Measurements from ENCODE around the gene WDFY1.

The WDFY1 gene

DNA sequence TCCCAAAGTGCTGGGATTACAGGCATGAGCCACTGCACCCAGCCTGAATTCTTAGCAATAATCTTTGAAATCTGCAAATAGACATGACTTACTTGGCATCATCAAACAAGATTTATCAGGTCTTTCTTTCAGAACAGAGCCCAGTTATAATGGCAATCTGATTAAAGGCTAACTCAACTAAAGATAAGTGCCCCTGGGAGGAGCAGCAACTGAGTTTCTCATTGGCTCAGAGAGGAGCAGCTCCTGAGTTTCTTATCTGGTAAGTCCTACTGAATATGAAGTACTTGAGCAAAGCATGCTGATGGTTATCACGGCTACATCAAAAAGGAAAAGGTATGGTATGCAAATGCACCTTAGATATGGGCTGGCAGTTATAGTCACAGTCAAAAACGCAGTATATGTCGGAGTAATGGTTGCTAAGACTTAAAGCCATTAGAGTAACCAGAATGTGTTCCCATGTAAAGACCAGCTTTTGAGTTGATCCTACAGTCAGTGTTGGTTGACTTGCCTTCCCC, 92.8 kb downstream of the WDFY1 start:
- no peak for FAIRE-seq

DNA sequence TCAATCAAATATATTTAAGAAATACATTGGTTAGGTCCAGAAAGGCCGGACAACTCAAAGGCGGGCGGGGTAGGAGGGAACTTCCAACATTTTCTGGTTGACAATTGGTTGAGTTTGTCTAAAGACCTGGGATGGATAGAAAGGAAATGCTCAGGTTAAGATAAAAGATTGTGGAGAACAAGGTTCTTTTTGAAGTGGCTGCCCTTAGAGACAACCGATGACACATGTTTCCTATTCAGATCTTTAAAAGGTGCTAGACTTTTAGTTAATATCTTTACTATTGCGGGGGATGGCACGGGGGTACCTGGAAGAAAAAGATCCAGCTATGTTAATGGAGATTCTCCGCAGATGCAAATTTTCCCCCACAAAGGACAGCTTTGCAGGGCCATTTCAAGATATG, 97.7 kb downstream of the WDFY1 start:
- no peak for FAIRE-seq

GRCh38 chr2:223846515-223846914, 98.6 kb downstream of the WDFY1 start:
- no peak for FAIRE-seq

DNA sequence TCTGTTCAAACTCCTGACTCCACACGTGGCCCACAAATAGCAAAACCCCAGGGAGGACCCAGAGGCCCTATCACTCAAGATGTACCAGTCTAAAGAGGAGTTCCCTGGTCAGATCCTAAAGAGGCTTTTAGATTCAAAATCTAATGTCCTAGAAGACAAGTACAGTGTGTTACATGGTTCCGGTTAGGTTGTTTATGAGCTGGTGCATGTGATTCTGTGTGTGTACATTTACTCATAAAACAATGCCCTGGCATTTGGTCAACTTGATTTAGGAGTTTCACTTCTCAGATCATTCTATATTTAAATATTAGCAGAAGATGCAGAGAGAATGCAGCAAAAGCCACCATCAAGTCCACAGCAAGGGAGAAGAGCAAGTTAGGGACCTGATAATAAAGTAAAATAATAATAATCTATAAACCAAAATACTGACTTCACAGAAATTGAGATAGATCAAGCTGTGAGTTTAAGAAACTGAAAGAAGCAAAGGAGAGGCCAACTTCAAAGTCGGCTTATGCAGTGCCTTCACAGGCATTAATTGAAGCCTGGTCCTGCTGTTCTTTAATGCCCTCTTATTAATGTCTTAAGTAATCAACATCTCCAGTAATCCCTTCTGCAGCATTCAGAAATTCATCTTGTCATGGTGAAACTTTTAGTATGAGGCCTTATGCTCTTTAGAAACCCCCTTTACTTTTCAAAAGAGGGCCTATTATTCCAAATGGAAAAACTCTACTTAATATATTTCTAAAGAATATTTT, 103.5 kb downstream of the WDFY1 start:
- no peak for FAIRE-seq

- FAIRE-seq = no peak
Measured at GRCh38 chr2:223837287-223838061, 107.7 kb downstream of the WDFY1 start, which contains the start of gene AP1S3. Gene AP1S3, minus strand, starts transcription at chr2:223837582. Its CDS starts 132 bp downstream, at chr2:223837450.

DNA sequence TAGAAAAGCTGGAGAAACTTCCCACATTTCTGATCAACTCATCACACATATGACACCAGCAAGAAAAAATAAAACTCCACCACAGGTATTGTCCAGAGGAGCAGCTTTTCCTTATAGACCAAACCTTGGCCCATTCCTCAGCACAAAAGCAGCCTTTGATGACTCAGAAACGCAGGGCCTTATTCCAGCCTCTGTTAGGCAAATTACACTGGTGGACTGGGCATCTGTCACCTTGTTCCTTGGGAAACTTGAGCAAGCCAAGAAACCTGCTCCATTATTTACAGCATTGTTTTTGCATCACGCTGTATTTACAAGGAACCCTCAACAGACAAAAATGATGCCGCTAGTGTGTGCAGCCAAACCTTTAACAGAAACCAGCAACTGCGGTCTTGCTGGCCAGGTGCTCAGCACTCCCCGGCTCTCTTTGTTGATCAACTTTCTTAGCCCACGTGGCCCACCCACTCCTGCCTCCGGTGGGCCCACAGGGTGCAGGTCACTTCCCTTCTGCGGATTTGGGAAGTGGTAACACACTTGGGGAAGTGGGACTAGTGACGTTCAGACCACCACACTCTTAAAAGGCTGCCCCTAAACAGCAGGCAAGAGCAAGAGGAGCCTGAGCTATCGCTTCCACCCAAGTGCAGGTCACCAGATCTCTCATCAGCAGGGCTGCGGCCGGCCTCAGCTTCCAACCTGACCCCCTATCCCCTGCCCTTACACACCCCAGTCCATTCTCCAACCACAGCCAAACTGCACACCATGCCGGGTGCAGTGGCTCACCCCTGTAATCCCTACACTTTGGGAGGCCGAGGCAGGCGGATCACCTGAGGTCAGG, 109.2 kb downstream of the WDFY1 start:
- FAIRE-seq = no peak

- no peak for FAIRE-seq
Measured at GRCh38 chr2:223834431-223834830, 110.7 kb downstream of the WDFY1 start.

- FAIRE-seq = no peak
Measured at GRCh38 chr2:223832241-223832903, 112.8 kb downstream of the WDFY1 start.

- FAIRE-seq = no peak
Measured at GRCh38 chr2:223829128-223829527, 116.0 kb downstream of the WDFY1 start.

DNA sequence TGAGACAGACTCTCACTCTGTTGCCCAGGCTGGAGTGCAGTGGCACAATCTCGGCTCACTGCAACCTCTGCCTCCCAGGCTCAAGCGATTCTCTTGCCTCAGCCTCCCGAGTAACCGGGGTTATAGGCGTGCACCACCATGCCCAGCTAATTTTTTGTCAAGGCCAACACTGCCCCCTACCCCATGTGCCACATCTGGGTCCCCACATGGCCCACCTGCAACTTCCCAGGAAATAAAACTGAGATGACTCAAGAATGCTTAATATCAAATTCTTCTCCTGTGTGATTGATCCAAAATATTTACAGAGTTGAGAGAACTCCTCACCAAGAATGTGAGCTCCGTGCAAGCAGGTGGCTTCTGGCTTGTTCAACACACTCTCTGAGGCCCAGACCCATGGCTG, 116.8 kb downstream of the WDFY1 start:
- FAIRE-seq = no peak

DNA sequence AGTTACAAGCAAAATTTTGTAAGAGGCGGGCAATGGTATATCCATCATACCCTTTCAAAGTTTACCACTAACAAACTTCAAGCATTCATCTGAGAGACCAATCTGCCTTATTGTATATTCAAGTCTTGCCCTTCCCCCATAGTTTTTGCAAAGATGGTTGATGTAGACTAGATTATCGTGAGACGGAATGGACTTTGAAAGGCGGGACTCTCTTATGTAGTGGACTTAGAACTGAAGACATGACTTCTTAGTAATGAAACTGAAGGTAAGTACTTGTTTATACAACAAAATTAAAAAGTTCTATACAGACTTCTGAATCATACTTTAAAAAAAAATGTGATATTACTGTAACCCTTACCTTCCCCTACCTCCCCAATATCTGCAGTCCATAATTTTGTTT, 118.1 kb downstream of the WDFY1 start:
- FAIRE-seq = no peak

All from G401.6 (cell line).